ENCODE results near the gene RXRA.

RXRA gene

DNA sequence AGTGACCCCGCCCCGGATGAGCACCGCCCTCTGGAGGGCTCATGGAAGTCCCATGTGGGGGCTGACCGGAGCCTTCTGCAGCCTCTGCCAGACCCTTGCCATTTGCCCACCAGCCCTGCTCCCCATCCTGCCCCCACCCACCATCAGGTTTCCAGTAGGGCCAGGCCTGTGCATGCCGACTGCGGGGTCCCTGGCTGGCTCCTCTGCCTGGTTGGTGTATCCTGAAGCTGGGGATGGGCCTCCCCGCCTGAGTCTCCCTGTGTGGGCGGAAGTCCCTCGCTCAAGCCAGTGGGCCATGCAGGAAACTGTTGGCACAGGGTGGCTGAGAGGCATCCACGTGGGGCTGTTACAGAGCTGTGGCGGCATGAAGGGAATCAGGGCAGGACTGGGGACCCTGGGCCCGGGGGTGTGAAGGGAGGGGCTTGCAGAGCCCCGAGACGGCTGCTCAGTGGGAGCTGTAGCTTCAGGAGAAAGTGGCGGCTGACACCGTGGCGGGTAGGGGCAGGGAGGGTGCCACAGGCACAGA, 88.7 kb downstream of the RXRA start:
- Histone ChIP-seq H3K4me2 (ENCODE audit: low read length) (no peak overlapping the region), H3K4me3 (ENCODE audit: low read depth, low read length, poor library complexity, severe bottlenecking) (no peak overlapping the region), H3K9ac (ENCODE audit: low read length) (no peak overlapping the region), H3K79me2 (ENCODE audit: insufficient read depth, low read length) (no peaks in the 10 kb centered on the region), H3K27ac (ENCODE audit: low read depth, low read length, poor library complexity, severe bottlenecking) (no peak overlapping the region), H3K9me3 (ENCODE audit: low read length) (no peaks in the 10 kb centered on the region), H3F3A (ENCODE audit: insufficient read depth, low read length) (no peaks in the 10 kb centered on the region), H3K9me2 (ENCODE audit: low read depth, low read length) (no peaks in the 10 kb centered on the region), H3K4me1 (ENCODE audit: insufficient read depth, low read length, severe bottlenecking) (no peaks in the 10 kb centered on the region), H4K20me1 (ENCODE audit: insufficient read depth, low read length) (no peaks in the 10 kb centered on the region), H2AFZ (ENCODE audit: low read length) (no peak overlapping the region), H3K36me3 (ENCODE audit: insufficient read depth, low read length) (no peaks in the 10 kb centered on the region), H3K27me3 (ENCODE audit: insufficient read depth, low read length) (0 out of 2 replicates have a peak, but pooled peaks cover 12% of the 10 kb centered on the region)
- TF ChIP-seq, protein P1, sequence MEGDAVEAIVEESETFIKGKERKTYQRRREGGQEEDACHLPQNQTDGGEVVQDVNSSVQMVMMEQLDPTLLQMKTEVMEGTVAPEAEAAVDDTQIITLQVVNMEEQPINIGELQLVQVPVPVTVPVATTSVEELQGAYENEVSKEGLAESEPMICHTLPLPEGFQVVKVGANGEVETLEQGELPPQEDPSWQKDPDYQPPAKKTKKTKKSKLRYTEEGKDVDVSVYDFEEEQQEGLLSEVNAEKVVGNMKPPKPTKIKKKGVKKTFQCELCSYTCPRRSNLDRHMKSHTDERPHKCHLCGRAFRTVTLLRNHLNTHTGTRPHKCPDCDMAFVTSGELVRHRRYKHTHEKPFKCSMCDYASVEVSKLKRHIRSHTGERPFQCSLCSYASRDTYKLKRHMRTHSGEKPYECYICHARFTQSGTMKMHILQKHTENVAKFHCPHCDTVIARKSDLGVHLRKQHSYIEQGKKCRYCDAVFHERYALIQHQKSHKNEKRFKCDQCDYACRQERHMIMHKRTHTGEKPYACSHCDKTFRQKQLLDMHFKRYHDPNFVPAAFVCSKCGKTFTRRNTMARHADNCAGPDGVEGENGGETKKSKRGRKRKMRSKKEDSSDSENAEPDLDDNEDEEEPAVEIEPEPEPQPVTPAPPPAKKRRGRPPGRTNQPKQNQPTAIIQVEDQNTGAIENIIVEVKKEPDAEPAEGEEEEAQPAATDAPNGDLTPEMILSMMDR (IDR thresholded peaks at IDR 0.05; ENCODE audit: low read length) = no peak
- no peak for TF ChIP-seq EZH2 (IDR thresholded peaks at IDR 0.05; ENCODE audit: borderline replicate concordance, low read length)

DNA sequence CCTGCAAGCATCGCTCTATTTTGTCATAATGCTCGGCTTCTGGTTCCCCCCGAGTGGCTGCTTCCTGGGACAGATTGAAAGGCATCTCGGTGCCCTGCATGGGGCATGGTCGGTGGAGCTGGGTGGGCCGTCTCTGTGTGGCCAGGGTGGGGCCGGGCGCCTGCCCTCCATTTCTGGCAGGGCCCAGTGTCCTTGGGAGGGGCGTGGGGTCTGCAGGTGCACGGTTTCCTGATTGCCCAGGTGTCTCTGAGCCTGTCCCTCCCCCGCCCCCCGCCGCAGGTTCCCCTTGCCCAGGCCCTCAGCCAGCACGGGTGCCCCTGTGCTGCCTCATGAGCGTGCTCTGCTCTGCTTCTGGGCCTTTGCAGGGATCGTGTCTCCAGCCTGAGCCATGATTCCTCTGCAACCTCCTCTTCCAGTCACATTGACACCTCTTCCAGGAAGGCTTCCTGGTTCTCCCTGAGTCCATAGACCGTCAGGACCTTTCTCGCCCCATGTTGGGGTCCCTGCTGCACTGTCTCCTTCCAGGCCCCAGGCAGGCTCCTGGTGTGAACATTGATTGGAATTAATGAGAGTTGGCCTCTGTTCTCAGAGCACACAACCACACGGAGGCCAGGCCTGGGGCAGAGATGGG, 90.2 kb downstream of the RXRA start:
- no peaks in the 10 kb centered on the region for H3K79me2 ChIP-seq (ENCODE audit: insufficient read depth, low read length)
- no peaks in the 10 kb centered on the region for H3F3A ChIP-seq (ENCODE audit: insufficient read depth, low read length)
- TF ChIP-seq, protein P1 (IDR thresholded peaks at IDR 0.05; ENCODE audit: low read length) = no peak
- TF ChIP-seq EZH2 (IDR thresholded peaks at IDR 0.05; ENCODE audit: borderline replicate concordance, low read length) = no peak
- H2AFZ ChIP-seq (ENCODE audit: low read length) = no peak overlapping the region
- H3K4me1 ChIP-seq (ENCODE audit: insufficient read depth, low read length, severe bottlenecking) = no peaks in the 10 kb centered on the region
- no peaks in the 10 kb centered on the region for H4K20me1 ChIP-seq (ENCODE audit: insufficient read depth, low read length)
- no peak overlapping the region for H3K9ac ChIP-seq (ENCODE audit: low read length)
- no peaks in the 10 kb centered on the region for H3K9me3 ChIP-seq (ENCODE audit: low read length)
- no peak overlapping the region for H3K27ac ChIP-seq (ENCODE audit: low read depth, low read length, poor library complexity, severe bottlenecking)
- no peaks in the 10 kb centered on the region for H3K9me2 ChIP-seq (ENCODE audit: low read depth, low read length)
- no peaks in the 10 kb centered on the region for H3K36me3 ChIP-seq (ENCODE audit: insufficient read depth, low read length)
- 0 out of 2 replicates have a peak, but pooled peaks cover 12% of the 10 kb centered on the region for H3K27me3 ChIP-seq (ENCODE audit: insufficient read depth, low read length)
- no peak overlapping the region for H3K4me2 ChIP-seq (ENCODE audit: low read length)
- H3K4me3 ChIP-seq (ENCODE audit: low read depth, low read length, poor library complexity, severe bottlenecking) = no peak overlapping the region

DNA sequence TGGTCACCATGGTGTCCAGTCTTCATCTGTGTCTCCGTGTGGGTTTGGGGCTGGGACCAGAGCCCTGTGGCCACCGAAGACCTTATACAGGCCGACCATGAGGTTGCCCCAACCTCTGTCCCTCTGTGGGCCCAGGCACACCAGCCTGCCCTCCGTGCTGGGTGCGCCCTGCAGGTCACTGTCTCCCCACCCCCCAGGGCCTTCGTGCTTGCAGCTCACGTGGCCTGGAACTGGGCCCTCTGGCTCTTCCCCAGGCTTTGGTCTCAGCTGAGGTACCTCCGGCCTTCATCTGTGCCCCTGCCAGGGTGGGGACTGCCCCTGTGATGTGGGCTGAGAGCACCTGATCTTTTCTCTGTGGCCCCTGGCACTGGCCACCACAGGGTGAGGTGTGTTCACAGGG, 92.1 kb downstream of the RXRA start:
- no peaks in the 10 kb centered on the region for H3K4me1 ChIP-seq (ENCODE audit: insufficient read depth, low read length, severe bottlenecking)
- no peaks in the 10 kb centered on the region for H3K36me3 ChIP-seq (ENCODE audit: insufficient read depth, low read length)
- H3K4me2 ChIP-seq (ENCODE audit: low read length) = no peak overlapping the region
- H2AFZ ChIP-seq (ENCODE audit: low read length) = no peak overlapping the region
- H3K4me3 ChIP-seq (ENCODE audit: low read depth, low read length, poor library complexity, severe bottlenecking) = no peak overlapping the region
- no peaks in the 10 kb centered on the region for H3K9me3 ChIP-seq (ENCODE audit: low read length)
- H3K27ac ChIP-seq (ENCODE audit: low read depth, low read length, poor library complexity, severe bottlenecking) = no peak overlapping the region
- no peaks in the 10 kb centered on the region for H3F3A ChIP-seq (ENCODE audit: insufficient read depth, low read length)
- H3K79me2 ChIP-seq (ENCODE audit: insufficient read depth, low read length) = no peaks in the 10 kb centered on the region
- no peak for TF ChIP-seq EZH2 (IDR thresholded peaks at IDR 0.05; ENCODE audit: borderline replicate concordance, low read length)
- TF ChIP-seq, protein P1 (IDR thresholded peaks at IDR 0.05; ENCODE audit: low read length) = no peak
- peaks cover 9% of the 10 kb centered on the region; the same call in 1 of the 2 replicates for H3K27me3 ChIP-seq (ENCODE audit: insufficient read depth, low read length)
- H3K9me2 ChIP-seq (ENCODE audit: low read depth, low read length) = no peaks in the 10 kb centered on the region
- H4K20me1 ChIP-seq (ENCODE audit: insufficient read depth, low read length) = no peaks in the 10 kb centered on the region
- H3K9ac ChIP-seq (ENCODE audit: low read length) = no peak overlapping the region
